ENCODE data around the gene IFT74.

The IFT74 gene

DNA sequence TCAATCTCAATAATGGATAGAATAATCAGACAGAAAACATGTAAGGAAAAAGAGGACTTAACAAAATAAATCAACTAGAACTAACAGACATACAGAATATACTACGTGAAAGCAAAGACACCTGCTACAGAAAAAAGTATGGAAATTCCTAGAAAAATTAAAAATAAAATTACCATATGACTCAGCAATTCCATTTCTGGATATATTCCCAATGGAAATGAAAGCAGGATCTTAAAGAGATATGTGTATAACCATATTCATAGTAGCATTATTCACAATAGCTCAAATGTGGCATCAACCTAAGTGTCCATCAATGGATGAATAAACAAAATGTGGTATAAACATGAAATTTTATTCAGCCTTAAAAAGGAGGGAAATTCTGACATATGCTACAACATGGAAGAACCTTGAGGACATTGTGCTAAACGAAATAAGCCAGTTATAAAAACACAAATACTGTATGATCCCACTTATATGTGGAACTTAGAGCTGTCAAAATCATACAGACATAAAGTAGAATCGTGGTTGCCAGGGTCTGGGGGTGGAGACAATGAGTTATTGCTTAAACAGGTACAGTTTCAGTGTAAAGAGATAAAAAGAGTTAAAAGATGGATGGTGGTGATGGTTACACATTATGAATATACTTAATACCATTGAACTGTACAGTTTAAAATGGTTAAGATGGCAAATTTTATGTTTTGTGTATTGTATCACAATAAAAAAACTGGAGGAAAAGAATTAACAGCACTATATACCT lies 16.1 kb upstream of the IFT74 start:
- TF ChIP-seq, protein P1, sequence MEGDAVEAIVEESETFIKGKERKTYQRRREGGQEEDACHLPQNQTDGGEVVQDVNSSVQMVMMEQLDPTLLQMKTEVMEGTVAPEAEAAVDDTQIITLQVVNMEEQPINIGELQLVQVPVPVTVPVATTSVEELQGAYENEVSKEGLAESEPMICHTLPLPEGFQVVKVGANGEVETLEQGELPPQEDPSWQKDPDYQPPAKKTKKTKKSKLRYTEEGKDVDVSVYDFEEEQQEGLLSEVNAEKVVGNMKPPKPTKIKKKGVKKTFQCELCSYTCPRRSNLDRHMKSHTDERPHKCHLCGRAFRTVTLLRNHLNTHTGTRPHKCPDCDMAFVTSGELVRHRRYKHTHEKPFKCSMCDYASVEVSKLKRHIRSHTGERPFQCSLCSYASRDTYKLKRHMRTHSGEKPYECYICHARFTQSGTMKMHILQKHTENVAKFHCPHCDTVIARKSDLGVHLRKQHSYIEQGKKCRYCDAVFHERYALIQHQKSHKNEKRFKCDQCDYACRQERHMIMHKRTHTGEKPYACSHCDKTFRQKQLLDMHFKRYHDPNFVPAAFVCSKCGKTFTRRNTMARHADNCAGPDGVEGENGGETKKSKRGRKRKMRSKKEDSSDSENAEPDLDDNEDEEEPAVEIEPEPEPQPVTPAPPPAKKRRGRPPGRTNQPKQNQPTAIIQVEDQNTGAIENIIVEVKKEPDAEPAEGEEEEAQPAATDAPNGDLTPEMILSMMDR (IDR thresholded peaks at IDR 0.05) = no peak

DNA sequence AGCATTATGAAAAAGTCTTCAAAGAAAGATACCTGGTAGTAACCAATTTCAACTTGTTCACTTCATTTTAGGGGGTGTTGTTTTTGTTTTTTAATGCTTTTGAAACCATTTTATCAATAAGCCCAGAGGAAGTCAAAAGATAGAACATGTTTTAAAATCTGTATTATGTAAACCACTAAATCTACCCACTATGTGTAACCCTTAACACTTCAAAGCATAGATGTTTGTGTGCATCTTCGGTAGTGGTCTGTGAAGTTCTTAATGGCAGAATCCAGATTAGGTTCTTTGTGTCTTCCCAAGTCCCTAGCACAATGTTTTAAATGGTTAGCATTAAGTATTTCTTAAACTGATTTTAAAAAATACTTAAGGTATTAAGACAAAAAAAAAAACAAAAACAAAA lies 15.4 kb upstream of the IFT74 start:
- TF ChIP-seq, protein P1 (IDR thresholded peaks at IDR 0.05) = no peak

DNA sequence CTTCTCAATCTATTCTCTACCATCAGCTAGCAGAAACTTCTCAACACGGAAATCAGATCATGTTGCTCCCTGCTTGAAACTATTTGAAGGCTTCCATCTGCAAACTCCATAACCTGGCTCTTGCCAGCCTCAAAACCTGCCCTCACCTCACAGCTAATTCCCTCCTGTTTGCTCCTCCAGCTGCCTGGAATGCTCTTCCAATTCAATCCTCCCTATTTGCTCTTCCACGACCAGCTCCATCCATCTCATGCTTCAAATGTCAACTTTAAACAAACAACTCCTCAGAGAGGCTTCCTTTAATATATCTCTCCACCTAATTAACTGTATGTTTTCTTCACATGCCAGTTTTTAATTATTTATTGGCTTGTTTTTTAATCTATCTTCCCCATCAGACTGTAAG lies 10.6 kb upstream of the IFT74 start:
- TF ChIP-seq, protein P1 (IDR thresholded peaks at IDR 0.05) = no peak

DNA sequence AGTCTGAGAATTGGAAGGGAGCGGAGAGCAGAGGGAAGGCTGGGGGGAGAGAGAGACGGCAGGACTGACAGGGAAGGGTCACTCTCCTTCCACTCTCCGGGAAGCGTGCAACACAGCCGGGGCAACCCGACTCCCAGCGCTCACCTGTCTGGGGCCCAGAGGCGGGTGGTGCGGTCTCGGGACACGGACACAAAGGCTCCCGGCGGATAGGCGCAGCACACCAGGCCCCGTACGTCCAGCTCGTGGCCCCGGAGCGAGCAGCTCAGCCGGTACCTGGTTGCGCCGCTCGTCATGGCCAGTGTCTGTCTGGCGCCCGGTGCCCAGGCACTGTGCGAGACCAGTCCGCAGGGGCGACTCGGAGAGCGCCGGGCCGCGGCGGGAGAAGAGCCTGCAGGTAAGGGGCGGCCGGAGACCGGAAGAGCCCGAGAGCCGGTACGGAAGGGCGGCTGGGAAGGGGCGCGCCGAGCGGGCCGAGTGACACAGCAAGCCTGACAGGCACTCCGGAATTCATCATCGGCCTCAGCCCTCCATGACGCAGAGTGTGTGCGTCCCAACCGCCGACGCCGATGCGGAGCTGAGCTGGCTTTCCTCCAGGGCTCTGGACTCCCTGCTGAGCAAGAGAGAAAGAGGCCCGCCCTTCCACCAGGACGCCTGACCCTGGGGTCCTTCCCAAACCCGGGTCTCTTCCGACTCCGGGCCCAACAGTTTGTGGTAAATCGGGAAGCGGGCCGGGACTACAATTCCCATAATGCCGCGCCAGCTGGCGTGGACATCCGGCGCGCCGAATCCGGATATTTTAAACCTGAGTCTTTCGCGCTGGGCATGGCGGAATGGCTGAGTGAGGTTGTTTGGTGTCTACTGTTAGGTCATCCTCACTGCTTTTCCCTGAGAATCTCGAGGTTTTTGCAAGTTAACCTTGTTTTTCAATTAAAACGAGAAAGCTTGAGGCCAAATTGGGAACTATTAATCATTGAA lies 9.2 kb upstream of the IFT74 start, which contains the start of gene PLAA:
Gene PLAA (minus strand): TSS at position 490 of the 975 bp plus-strand sequence. CDS start 197 bp downstream, at position 293.
- TF ChIP-seq, protein P1 (IDR thresholded peaks at IDR 0.05) = no peak

DNA sequence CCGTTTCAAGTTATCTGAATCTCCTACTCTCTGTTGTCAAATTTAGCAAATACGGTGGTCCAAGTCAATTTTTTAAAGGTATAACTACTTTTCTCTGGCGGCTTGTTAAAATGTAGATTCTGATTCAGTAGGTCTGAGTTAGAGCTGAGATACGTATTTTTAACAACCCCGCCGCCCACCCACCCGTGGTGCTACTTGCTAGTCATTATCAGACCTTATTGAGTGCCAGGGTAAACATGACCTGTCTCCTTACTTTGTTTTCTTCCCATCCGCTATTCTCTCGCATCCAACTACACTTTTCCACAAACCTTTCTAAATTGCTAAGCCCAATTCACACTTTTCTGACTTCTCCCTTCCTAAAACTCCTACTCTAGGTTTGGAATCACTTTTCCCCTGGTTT lies 8.5 kb upstream of the IFT74 start:
- TF ChIP-seq, protein P1 (IDR thresholded peaks at IDR 0.05) = no peak

DNA sequence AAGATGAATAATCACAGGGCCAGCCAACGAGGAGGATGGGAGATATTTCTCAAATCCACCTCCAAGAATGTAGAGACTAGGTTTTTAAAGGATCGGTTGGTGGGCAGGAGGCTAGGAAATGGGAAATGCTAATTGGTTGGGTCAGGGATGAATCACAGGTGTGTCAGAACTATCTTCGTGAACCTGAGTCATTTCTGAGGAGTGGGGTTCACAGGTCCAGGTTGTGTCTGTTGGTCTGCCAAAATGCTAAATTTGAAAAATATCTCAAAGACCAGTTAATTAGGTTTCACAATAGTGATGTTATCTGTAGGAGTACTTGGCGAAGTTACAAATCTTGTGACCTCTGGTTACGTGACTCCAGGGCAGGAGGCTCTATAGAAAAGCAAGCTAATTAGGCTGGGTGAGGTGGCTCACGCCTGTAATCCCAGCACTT lies 6.6 kb upstream of the IFT74 start:
- TF ChIP-seq, protein P1 (IDR thresholded peaks at IDR 0.05) = no peak

DNA sequence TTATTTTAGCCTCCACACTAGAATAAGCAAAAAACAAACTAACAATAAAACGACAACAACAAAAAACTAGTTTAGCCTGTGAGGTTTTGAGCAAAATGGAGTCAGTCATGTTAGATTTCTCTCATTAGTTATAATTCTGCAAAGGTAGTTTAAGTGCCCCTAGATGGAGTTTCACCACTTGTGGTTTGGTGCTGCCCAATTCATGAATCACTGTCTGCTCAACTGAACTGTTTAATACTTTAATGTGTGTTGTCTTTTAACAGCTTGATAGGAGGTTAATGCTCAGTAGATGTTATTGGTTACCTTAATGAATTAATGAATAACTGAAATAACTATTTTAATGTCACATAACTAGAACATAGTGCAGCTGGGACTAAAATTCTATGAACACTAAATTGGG lies 5.7 kb upstream of the IFT74 start:
- TF ChIP-seq, protein P1 (IDR thresholded peaks at IDR 0.05) = no peak
